ENCODE results near the gene CALD1.

The CALD1 gene

GRCh38 chr7:134811765-134812164 is 32.3 kb downstream of the CALD1 start:
- no peak overlapping the region for H3K4me3 ChIP-seq (ENCODE audit: low read depth, low read length)
- no peak for TF ChIP-seq CTCF (IDR thresholded peaks at IDR 0.05; ENCODE audit: borderline replicate concordance, insufficient read depth, low read depth, low read length)

- no peak for TF ChIP-seq CTCF (IDR thresholded peaks at IDR 0.05; ENCODE audit: borderline replicate concordance, insufficient read depth, low read depth, low read length)
- H3K4me3 ChIP-seq (ENCODE audit: low read depth, low read length) = no peak overlapping the region
Measured at GRCh38 chr7:134813663-134814396, 34.4 kb downstream of the CALD1 start.

DNA sequence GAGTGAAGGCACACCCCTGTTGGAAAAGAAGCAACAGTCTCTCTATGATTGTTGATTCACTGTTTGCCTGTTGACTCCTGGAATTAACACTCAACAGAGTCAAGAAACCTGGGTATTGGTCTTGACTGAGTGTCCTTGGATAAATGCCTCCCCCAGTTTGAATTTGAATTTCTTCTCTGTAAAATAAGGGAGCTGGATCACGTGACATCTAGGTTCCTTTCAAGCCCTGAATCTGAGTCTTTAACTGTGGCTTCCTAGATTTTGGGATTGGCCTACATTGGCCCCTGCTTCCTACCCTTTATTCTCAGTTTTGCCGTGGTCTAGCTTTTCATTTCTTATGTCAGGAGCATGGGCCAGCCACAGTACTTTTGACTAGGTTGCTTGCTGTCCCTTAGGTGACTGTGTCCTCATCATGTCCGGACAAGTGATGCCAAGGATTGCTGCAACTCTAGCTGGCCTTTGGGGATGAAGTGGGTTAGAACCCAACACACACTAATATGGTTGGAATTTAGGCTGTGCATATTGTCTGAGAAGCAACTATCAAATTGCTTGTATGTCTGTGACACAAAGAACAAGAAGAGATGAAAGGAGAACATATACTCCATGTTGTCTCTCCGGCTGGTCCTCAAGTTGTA is 35.4 kb downstream of the CALD1 start:
- no peak overlapping the region for H3K4me3 ChIP-seq (ENCODE audit: low read depth, low read length)

DNA sequence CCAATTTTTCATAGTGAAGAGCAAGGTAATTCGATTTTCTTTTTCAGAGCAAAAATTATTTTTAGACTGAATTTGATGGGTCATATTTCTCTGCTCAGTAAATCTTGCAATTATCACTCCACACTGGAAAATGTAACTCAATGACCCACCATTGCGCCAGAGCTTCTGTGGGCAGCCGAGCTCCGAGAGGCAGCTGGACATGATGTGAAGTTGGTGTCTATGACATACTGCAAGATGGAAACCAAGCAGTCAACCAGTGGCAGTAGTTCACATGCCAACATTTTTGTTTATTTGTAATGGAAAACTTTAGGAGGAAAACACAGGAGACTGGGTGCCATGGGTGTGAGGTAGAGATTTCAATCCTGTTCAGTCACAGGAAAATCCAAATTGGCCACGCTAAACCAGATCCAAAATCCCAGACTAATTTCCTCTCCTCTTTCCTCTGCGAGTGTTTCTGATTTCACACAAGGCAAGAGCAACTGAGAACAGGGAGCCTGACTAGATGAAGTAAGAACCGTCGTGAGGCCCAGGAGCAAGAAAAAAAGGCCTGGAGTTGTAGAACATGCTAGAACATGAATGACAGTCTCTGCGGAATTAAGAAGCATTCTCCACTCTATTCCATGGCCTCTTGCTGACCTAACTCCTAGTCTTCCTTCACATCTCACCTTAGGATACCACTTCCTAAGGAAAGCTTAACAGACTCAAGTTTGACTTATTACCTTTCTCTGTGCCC is 39.3 kb downstream of the CALD1 start:
- H3K4me3 ChIP-seq (ENCODE audit: low read depth, low read length) = no peak overlapping the region
- TF ChIP-seq CTCF (IDR thresholded peaks at IDR 0.05; ENCODE audit: borderline replicate concordance, insufficient read depth, low read depth, low read length) = no peak

More for the DNA sequence above, 35.4 kb downstream of the CALD1 start:
- TF ChIP-seq CTCF (IDR thresholded peaks at IDR 0.05; ENCODE audit: borderline replicate concordance, insufficient read depth, low read depth, low read length) = no peak

DNA sequence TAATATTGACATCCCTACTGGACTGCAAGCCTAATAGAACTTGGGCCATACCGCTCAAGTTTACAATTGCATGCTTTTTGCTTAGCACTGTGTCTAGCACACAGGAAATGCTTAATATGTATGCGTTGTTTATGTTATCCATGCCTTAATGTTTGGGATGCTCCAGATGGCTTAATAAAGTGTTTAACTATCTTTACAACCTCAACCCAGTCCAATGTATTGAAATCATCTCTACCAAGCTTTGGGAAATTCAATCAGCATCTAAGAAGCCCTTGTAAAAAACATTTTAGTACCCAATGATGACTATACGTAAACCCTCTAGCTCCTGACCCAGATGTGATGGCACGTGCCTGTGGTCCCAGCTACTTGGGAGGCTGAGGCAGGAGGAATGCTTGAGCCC is 40.0 kb downstream of the CALD1 start:
- H3K4me3 ChIP-seq (ENCODE audit: low read depth, low read length) = no peak overlapping the region
- TF ChIP-seq CTCF (IDR thresholded peaks at IDR 0.05; ENCODE audit: borderline replicate concordance, insufficient read depth, low read depth, low read length) = no peak

DNA sequence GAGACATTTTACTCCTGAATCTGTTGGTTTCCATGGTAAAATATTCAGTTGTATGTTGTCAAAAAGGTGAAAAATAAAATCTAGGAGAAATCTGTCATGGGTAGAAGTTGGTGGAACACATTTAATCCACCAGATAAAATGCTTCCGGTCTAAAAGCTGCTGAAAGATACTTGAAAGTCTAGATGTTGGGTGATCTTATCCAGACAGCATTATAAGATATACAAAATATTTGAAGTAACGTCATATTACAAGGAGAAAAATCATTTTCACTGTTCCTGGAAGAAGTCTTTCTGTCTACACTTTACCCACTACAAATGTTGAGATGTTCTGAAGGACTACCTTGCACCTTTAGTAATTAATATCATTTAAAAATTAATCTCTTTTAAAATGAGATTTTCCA is 40.9 kb downstream of the CALD1 start:
- TF ChIP-seq CTCF (IDR thresholded peaks at IDR 0.05; ENCODE audit: borderline replicate concordance, insufficient read depth, low read depth, low read length) = no peak
- H3K4me3 ChIP-seq (ENCODE audit: low read depth, low read length) = no peak overlapping the region
